SU-DHL-6 (cell line): ENCODE results near the gene GRIK2.

ENCODE experiments used
- H2AFZ ChIP-seq: fragments of 200-600 bp; sonication (generic); 2 replicates; pipeline ENCODE4 v1.6.1; 2014; ENCODE audit warnings: low read depth, mild to moderate bottlenecking, moderate library complexity, mixed read lengths, antibody characterized with exemption, low read length; ENCODE audit not compliant: severe bottlenecking
- H3F3A ChIP-seq: fragments of 200-600 bp; shearing (Covaris generic); 2 replicates; pipeline ENCODE4 v1.6.0; 2016; ENCODE audit warnings: antibody characterized with exemption, mild to moderate bottlenecking; ENCODE audit not compliant: insufficient read depth
- H3K27ac ChIP-seq: fragments of 200-600 bp; sonication (generic); 2 replicates; pipeline ENCODE4 v1.5.1; 2016; ENCODE audit warnings: low read depth, mild to moderate bottlenecking, low read length, moderate library complexity, mixed read lengths
- H3K27me3 ChIP-seq: fragments of 200-600 bp; sonication (generic), shearing (Covaris generic); 2 replicates; pipeline ENCODE4 v1.6.0; 2014; ENCODE audit warnings: mild to moderate bottlenecking, low read length
- H3K36me3 ChIP-seq: fragments of 200-600 bp; sonication (generic); 2 replicates; pipeline ENCODE4 v1.6.1; 2014; ENCODE audit warnings: mild to moderate bottlenecking, low read length, mixed read lengths
- H3K4me2 ChIP-seq: fragments of 300-600, 200-600 bp; shearing (Covaris generic), sonication (generic); 2 replicates; pipeline ENCODE4 v1.6.0; 2014; ENCODE audit warnings: low read length, low read depth, mild to moderate bottlenecking; ENCODE audit not compliant: poor library complexity, severe bottlenecking
- H3K4me3 ChIP-seq: fragments of 200-600 bp; sonication (generic); 2 replicates; pipeline ENCODE4 v1.5.1; 2014; ENCODE audit warnings: antibody characterized with exemption, low read length, mild to moderate bottlenecking, mixed read lengths; ENCODE audit not compliant: insufficient read depth, poor library complexity, severe bottlenecking
- H3K79me2 ChIP-seq: fragments of 200-600 bp; sonication (generic); 2 replicates; pipeline ENCODE4 v1.6.1; 2014; ENCODE audit warnings: mild to moderate bottlenecking, low read length, moderate library complexity; ENCODE audit not compliant: insufficient read depth
- H3K9ac ChIP-seq: fragments of 200-600 bp; sonication (generic); 2 replicates; pipeline ENCODE4 v1.7.0; 2014; ENCODE audit warnings: mild to moderate bottlenecking, low read length
- H3K9me2 ChIP-seq: fragments of 200-600 bp; sonication (generic); replicated peaks from 2 replicates; pipeline ENCODE4 v1.6.1; 2014; ENCODE audit warnings: low read length; ENCODE audit not compliant: insufficient read depth
- H3K9me3 ChIP-seq: fragments of 200-600 bp; sonication (generic); 2 replicates; pipeline ENCODE4 v1.6.1; 2014; ENCODE audit warnings: low read length, mixed read lengths; ENCODE audit not compliant: insufficient read depth
- H4K20me1 ChIP-seq: fragments of 200-600 bp; sonication (generic); 2 replicates; pipeline ENCODE4 v1.6.1; 2014; ENCODE audit warnings: low read depth, mild to moderate bottlenecking, antibody characterized with exemption, low read length, moderate library complexity, mixed read lengths
- EZH2phosphoT487 ChIP-seq: fragments of 200-600 bp; sonication (generic), shearing (Covaris generic); conservative IDR thresholded peaks from 2 replicates; pipeline ENCODE4 v1.6.1; 2018; ENCODE audit warnings: mild to moderate bottlenecking, antibody characterized with exemption, low read length, moderate library complexity, mixed read lengths
- TF ChIP-seq, protein P1 (sequence below): fragments of 200-600 bp; sonication (generic); IDR thresholded peaks from one replicate; pipeline ENCODE4 v1.5.1; 2017; ENCODE audit warnings: antibody characterized with exemption, mild to moderate bottlenecking, low read length, moderate library complexity; ENCODE audit not compliant: insufficient read depth, poor library complexity, severe bottlenecking

GRIK2 gene

DNA sequence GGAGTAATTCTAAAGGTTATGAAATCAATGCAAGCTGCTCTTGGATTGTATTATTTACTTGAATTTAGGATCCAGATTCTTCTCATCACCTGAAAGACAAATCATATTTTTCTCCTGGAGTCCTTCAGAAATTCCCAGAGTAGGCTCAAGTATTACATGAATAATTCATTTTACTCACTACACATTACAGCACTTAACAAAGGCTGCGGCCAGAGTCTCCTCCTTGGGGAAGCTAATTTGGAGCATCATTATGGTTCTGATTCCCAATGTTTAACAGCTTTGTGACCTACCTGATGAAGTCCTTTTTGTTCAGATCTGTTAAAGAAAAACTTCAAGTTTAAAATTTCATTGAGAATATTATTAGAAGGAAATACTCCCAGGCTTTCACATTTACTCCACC lies 28.7 kb downstream of the GRIK2 start:
- Histone ChIP-seq H2AFZ (no peak overlapping the region), H3K27ac (no peak overlapping the region), H3K9me2 (no peaks in the 10 kb centered on the region), H3F3A (no peaks in the 10 kb centered on the region), H3K36me3 (no peaks in the 10 kb centered on the region), H3K4me2 (no peak overlapping the region), H4K20me1 (no peaks in the 10 kb centered on the region), H3K79me2 (no peaks in the 10 kb centered on the region), H3K4me3 (no peak overlapping the region), H3K9me3 (no peaks in the 10 kb centered on the region), H3K27me3 (no peaks in the 10 kb centered on the region), H3K9ac (no peak overlapping the region)
- TF ChIP-seq, protein P1, sequence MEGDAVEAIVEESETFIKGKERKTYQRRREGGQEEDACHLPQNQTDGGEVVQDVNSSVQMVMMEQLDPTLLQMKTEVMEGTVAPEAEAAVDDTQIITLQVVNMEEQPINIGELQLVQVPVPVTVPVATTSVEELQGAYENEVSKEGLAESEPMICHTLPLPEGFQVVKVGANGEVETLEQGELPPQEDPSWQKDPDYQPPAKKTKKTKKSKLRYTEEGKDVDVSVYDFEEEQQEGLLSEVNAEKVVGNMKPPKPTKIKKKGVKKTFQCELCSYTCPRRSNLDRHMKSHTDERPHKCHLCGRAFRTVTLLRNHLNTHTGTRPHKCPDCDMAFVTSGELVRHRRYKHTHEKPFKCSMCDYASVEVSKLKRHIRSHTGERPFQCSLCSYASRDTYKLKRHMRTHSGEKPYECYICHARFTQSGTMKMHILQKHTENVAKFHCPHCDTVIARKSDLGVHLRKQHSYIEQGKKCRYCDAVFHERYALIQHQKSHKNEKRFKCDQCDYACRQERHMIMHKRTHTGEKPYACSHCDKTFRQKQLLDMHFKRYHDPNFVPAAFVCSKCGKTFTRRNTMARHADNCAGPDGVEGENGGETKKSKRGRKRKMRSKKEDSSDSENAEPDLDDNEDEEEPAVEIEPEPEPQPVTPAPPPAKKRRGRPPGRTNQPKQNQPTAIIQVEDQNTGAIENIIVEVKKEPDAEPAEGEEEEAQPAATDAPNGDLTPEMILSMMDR = no peak
- no peak for TF ChIP-seq EZH2phosphoT487

DNA sequence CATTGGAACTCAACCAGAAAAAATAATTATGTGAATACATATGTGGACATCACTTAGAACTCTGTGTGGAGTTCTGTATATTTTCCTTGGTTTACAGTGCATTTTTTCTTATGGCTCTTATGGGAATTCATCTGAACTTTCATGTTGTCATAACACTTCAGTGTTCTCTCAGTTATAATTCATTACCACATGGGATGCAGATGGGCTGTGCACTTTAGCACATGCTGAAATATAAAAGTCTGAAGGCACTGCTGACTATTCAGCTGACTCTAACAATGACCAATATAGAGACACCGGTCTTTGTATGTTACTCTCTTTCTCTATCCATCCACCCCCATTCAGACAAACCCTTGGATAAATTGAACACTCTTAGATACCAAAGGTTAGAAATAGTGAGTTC lies 29.3 kb downstream of the GRIK2 start:
- no peaks in the 10 kb centered on the region for H3K36me3 ChIP-seq
- H3K27me3 ChIP-seq = no peaks in the 10 kb centered on the region
- H3F3A ChIP-seq = no peaks in the 10 kb centered on the region
- no peaks in the 10 kb centered on the region for H3K79me2 ChIP-seq
- H3K27ac ChIP-seq = no peak overlapping the region
- TF ChIP-seq, protein P1 = no peak
- no peak for TF ChIP-seq EZH2phosphoT487
- no peaks in the 10 kb centered on the region for H3K9me2 ChIP-seq
- no peaks in the 10 kb centered on the region for H4K20me1 ChIP-seq
- H3K4me3 ChIP-seq = no peak overlapping the region
- no peak overlapping the region for H3K9ac ChIP-seq
- no peak overlapping the region for H3K4me2 ChIP-seq
- H3K9me3 ChIP-seq = no peaks in the 10 kb centered on the region
- H2AFZ ChIP-seq = no peak overlapping the region

DNA sequence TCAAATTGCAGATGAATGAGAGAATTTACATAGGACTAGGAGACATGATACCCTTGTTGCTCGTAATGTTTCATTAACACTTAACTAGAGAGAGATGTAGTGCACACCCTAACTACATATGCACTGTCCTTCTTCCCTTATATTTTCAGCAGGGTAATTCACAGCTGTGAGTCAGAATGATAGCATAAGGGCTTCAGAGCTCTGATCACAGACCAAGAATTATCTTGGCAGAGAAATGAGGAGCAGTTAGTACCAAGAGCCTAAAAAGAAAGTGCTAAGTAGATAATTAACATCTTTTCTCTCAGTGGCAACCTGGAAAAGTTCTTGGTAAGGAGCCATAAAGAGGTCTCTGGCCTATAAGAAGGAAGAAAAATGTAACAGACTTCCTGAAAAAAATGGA lies 35.8 kb downstream of the GRIK2 start:
- H3K27me3 ChIP-seq = no peaks in the 10 kb centered on the region
- H3F3A ChIP-seq = no peaks in the 10 kb centered on the region
- H3K79me2 ChIP-seq = no peaks in the 10 kb centered on the region
- H3K9ac ChIP-seq = no peak overlapping the region
- no peak overlapping the region for H2AFZ ChIP-seq
- no peaks in the 10 kb centered on the region for H4K20me1 ChIP-seq
- no peak overlapping the region for H3K4me2 ChIP-seq
- H3K9me3 ChIP-seq = no peaks in the 10 kb centered on the region
- H3K9me2 ChIP-seq = no peaks in the 10 kb centered on the region
- H3K4me3 ChIP-seq = no peak overlapping the region
- TF ChIP-seq, protein P1 = no peak
- TF ChIP-seq EZH2phosphoT487 = no peak
- no peaks in the 10 kb centered on the region for H3K36me3 ChIP-seq
- H3K27ac ChIP-seq = no peak overlapping the region

DNA sequence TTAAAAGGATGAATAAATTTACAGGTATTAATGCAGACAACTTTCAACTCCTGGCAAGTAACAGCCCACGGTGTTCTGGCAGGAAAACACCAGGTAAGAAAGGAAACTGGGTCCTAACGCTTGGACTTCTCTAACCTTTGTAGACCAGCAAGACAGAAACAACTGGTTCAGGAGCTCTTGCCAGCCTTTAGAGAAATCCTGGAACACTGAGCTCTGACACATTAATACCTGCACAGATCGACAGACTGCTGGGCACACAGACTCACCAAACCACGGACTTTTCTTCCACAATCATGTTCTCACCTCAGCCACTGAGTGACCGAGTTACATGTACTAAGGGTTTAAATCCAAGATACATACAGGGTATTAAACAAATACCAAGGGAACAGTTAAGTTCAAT lies 36.3 kb downstream of the GRIK2 start:
- Histone ChIP-seq H3K9me2 (no peaks in the 10 kb centered on the region), H3K4me2 (no peak overlapping the region), H3K9ac (no peak overlapping the region), H3K9me3 (no peaks in the 10 kb centered on the region), H3F3A (no peaks in the 10 kb centered on the region), H3K79me2 (no peaks in the 10 kb centered on the region), H2AFZ (no peak overlapping the region), H3K4me3 (no peak overlapping the region), H3K27me3 (no peaks in the 10 kb centered on the region), H3K27ac (no peak overlapping the region), H4K20me1 (no peaks in the 10 kb centered on the region), H3K36me3 (no peaks in the 10 kb centered on the region)
- TF ChIP-seq, protein P1 = no peak
- no peak for TF ChIP-seq EZH2phosphoT487
